ENCODE results near the gene IGF2R. TPM values are rescaled to one million over a fixed set of nuclear protein-coding genes. Genes with fewer than 3 reads are reported as not detected.

The IGF2R gene
- total RNA-seq, 1 experiment from 2014 or later, result 92.2 TPM

GRCh38 chr6:159931846-159932245 is 37.0 kb upstream of the IGF2R start:
- H3K27ac Mint-ChIP-seq (ENCODE audit: unreplicated experiment), result no peak overlapping the region
- H3K4me1 ChIP-seq, result no peaks in the 10 kb centered on the region
- H3K27me3 Mint-ChIP-seq (ENCODE audit: insufficient read depth, unreplicated experiment), result peaks cover 5% of the 10 kb centered on the region
- no peaks in the 10 kb centered on the region for H3K4me1 Mint-ChIP-seq (ENCODE audit: low read depth, unreplicated experiment)
- no peak overlapping the region for H3K4me3 ChIP-seq (ENCODE audit: low read depth, low read length)
- 0 out of 2 replicates have a peak, but pooled peaks cover 4% of the 10 kb centered on the region for H3K9me3 ChIP-seq
- ChIA-PET CTCF (no interaction called here), POLR2A (no interaction called here)
- TF ChIP-seq CTCF (IDR thresholded peaks at IDR 0.05; ENCODE audit: insufficient read depth in 1 of 2, low read depth in 1 of 2, low read length in 1 of 2, severe bottlenecking in 1 of 2, unreplicated experiment in 1 of 2), result no peak
- H3K36me3 Mint-ChIP-seq (ENCODE audit: insufficient read depth, unreplicated experiment), result no peaks in the 10 kb centered on the region
- no peaks in the 10 kb centered on the region for H3K36me3 ChIP-seq (ENCODE audit: control insufficient read depth, insufficient read depth, low read length)
- BruUV-seq (replicated peaks), result no TSS peak
- intact Hi-C loops (cut with micrococcal nuclease; ENCODE audit: unreplicated experiment), result no loop called here
- peaks cover 2% of the 10 kb centered on the region; the same call in 1 of the 2 replicates for H3K27me3 ChIP-seq (replicated peaks; ENCODE audit: control insufficient read depth, insufficient read depth, low read length)
- no peak for DNase-seq
- no peak overlapping the region for H3K4me3 Mint-ChIP-seq (ENCODE audit: unreplicated experiment)
- H3K9me3 Mint-ChIP-seq (ENCODE audit: unreplicated experiment), result no peaks in the 10 kb centered on the region

- intact Hi-C loops (cut with micrococcal nuclease; ENCODE audit: unreplicated experiment), result no loop called here
- CTCF ChIA-PET, result no interaction called here
- no peaks in the 10 kb centered on the region for H3K4me1 Mint-ChIP-seq (ENCODE audit: low read depth, unreplicated experiment)
- 0 out of 2 replicates have a peak, but pooled peaks cover 4% of the 10 kb centered on the region for H3K9me3 ChIP-seq
- no peaks in the 10 kb centered on the region for H3K4me1 ChIP-seq
- no TSS peak for BruUV-seq (replicated peaks)
- TF ChIP-seq CTCF (IDR thresholded peaks at IDR 0.05; ENCODE audit: insufficient read depth in 1 of 2, low read depth in 1 of 2, low read length in 1 of 2, severe bottlenecking in 1 of 2, unreplicated experiment in 1 of 2), result no peak
- H3K27ac Mint-ChIP-seq (ENCODE audit: unreplicated experiment), result no peak overlapping the region
- DNase-seq, result no peak
- peaks cover 8% of the 10 kb centered on the region for H3K27me3 Mint-ChIP-seq (ENCODE audit: insufficient read depth, unreplicated experiment)
- POLR2A ChIA-PET, result no interaction called here
- no peak overlapping the region for H3K4me3 ChIP-seq (ENCODE audit: low read depth, low read length)
- H3K9me3 Mint-ChIP-seq (ENCODE audit: unreplicated experiment), result no peaks in the 10 kb centered on the region
- H3K36me3 Mint-ChIP-seq (ENCODE audit: insufficient read depth, unreplicated experiment), result no peaks in the 10 kb centered on the region
- H3K4me3 Mint-ChIP-seq (ENCODE audit: unreplicated experiment), result no peak overlapping the region
- no peaks in the 10 kb centered on the region for H3K36me3 ChIP-seq (ENCODE audit: control insufficient read depth, insufficient read depth, low read length)
- peaks cover 2% of the 10 kb centered on the region; the same call in 1 of the 2 replicates for H3K27me3 ChIP-seq (replicated peaks; ENCODE audit: control insufficient read depth, insufficient read depth, low read length)
Observed at GRCh38 chr6:159933077-159933476, 35.8 kb upstream of the IGF2R start.

GRCh38 chr6:159934181-159934580 is 34.7 kb upstream of the IGF2R start:
- H3K27ac Mint-ChIP-seq (ENCODE audit: unreplicated experiment), result no peak overlapping the region
- H3K9me3 ChIP-seq, result 0 out of 2 replicates have a peak, but pooled peaks cover 4% of the 10 kb centered on the region
- no peaks in the 10 kb centered on the region for H3K9me3 Mint-ChIP-seq (ENCODE audit: unreplicated experiment)
- TF ChIP-seq CTCF (IDR thresholded peaks at IDR 0.05; ENCODE audit: insufficient read depth in 1 of 2, low read depth in 1 of 2, low read length in 1 of 2, severe bottlenecking in 1 of 2, unreplicated experiment in 1 of 2), result no peak
- no peak overlapping the region for H3K4me3 Mint-ChIP-seq (ENCODE audit: unreplicated experiment)
- intact Hi-C loops (cut with micrococcal nuclease; ENCODE audit: unreplicated experiment), result no loop called here
- BruUV-seq (replicated peaks), result no TSS peak
- ChIA-PET CTCF (no interaction called here), POLR2A (no interaction called here)
- no peak for DNase-seq
- no peaks in the 10 kb centered on the region for H3K4me1 ChIP-seq
- no peaks in the 10 kb centered on the region for H3K36me3 ChIP-seq (ENCODE audit: control insufficient read depth, insufficient read depth, low read length)
- H3K36me3 Mint-ChIP-seq (ENCODE audit: insufficient read depth, unreplicated experiment), result no peaks in the 10 kb centered on the region
- H3K27me3 ChIP-seq (replicated peaks; ENCODE audit: control insufficient read depth, insufficient read depth, low read length), result peaks cover 2% of the 10 kb centered on the region; the same call in 1 of the 2 replicates
- H3K27me3 Mint-ChIP-seq (ENCODE audit: insufficient read depth, unreplicated experiment), result peaks cover 14% of the 10 kb centered on the region
- H3K4me3 ChIP-seq (ENCODE audit: low read depth, low read length), result no peak overlapping the region
- no peaks in the 10 kb centered on the region for H3K4me1 Mint-ChIP-seq (ENCODE audit: low read depth, unreplicated experiment)
